ENCODE results near the gene PIP5K1C. TPM values are rescaled to one million over a fixed set of nuclear protein-coding genes. Genes with fewer than 3 reads are reported as not detected.
A peak's percentile ranks its signal among the peaks of the same experiment; 100 is the strongest.

Gene PIP5K1C
- total RNA-seq, 1 donor from 2014 or later, result 42.0 TPM

GRCh38 chr19:3687393-3687773 lies 12.9 kb downstream of the PIP5K1C start:
- H3K27ac Mint-ChIP-seq (ENCODE audit: unreplicated experiment), result no peak overlapping the region
- peaks cover 21% of the 10 kb centered on the region for H3K36me3 Mint-ChIP-seq (ENCODE audit: low read depth, unreplicated experiment)
- H3K4me3 Mint-ChIP-seq (ENCODE audit: unreplicated experiment), result no peak overlapping the region
- no peak overlapping the region for H3K4me3 ChIP-seq (ENCODE audit: insufficient read depth, low read depth, low read length)
- H3K79me2 ChIP-seq (ENCODE audit: insufficient read depth, low read length), result peaks cover 83% of the 10 kb centered on the region
- H3K9me3 ChIP-seq (ENCODE audit: insufficient read depth, low read depth, low read length), result peaks cover 6% of the 10 kb centered on the region
- no peak for FAIRE-seq
- no peak overlapping the region for H2AFZ ChIP-seq (ENCODE audit: low read depth, low read length)
- H3K27ac ChIP-seq (ENCODE audit: low read depth, low read length), result no peak overlapping the region
- TF ChIP-seq EZH2 (IDR thresholded peaks at IDR 0.05; ENCODE audit: insufficient read depth, low read length) (no peak), CTCF (IDR thresholded peaks at IDR 0.05; ENCODE audit: insufficient read depth, low read depth, low read length) (no peak)
- peaks cover 23% of the 10 kb centered on the region for H3K4me1 ChIP-seq (ENCODE audit: insufficient read depth, low read length)
- no peak overlapping the region for H3K4me2 ChIP-seq (ENCODE audit: low read length)
- no peaks in the 10 kb centered on the region for H3K36me3 ChIP-seq (ENCODE audit: insufficient read depth, low read length)
- H3K4me1 Mint-ChIP-seq (ENCODE audit: low read depth, unreplicated experiment), result peaks cover 9% of the 10 kb centered on the region
- H4K20me1 ChIP-seq (ENCODE audit: insufficient read depth, low read length), result peaks cover 69% of the 10 kb centered on the region
- H3K27me3 Mint-ChIP-seq (ENCODE audit: low read depth, unreplicated experiment), result no peaks in the 10 kb centered on the region
- H3K27me3 ChIP-seq (ENCODE audit: insufficient read depth, low read length), result no peaks in the 10 kb centered on the region
- no peak overlapping the region for H3K9ac ChIP-seq (ENCODE audit: low read length)
- no peaks in the 10 kb centered on the region for H3K9me3 Mint-ChIP-seq (ENCODE audit: unreplicated experiment)
- no peak for DNase-seq (ENCODE audit: low read depth)

GRCh38 chr19:3684817-3685410 lies 15.4 kb downstream of the PIP5K1C start:
- Mint-ChIP-seq H3K27ac (ENCODE audit: unreplicated experiment) (peak overlapping the region; percentile 53), H3K27me3 (ENCODE audit: low read depth, unreplicated experiment) (no peaks in the 10 kb centered on the region), H3K4me1 (ENCODE audit: low read depth, unreplicated experiment) (peaks cover 9% of the 10 kb centered on the region), H3K36me3 (ENCODE audit: low read depth, unreplicated experiment) (peaks cover 13% of the 10 kb centered on the region), H3K9me3 (ENCODE audit: unreplicated experiment) (no peaks in the 10 kb centered on the region), H3K4me3 (ENCODE audit: unreplicated experiment) (no peak overlapping the region)
- H3K4me2 ChIP-seq (ENCODE audit: low read length), result peak overlapping the region; percentile 59
- H3K9me3 ChIP-seq (ENCODE audit: insufficient read depth, low read depth, low read length), result peaks cover 6% of the 10 kb centered on the region
- peak overlapping the region; percentile 59 for H3K9ac ChIP-seq (ENCODE audit: low read length)
- H3K79me2 ChIP-seq (ENCODE audit: insufficient read depth, low read length), result peaks cover 79% of the 10 kb centered on the region
- H4K20me1 ChIP-seq (ENCODE audit: insufficient read depth, low read length), result peaks cover 59% of the 10 kb centered on the region
- DNase-seq (ENCODE audit: low read depth) (no peak), FAIRE-seq (no peak)
- peak overlapping the region; percentile 88 for H3K27ac ChIP-seq (ENCODE audit: low read depth, low read length)
- no peak overlapping the region for H2AFZ ChIP-seq (ENCODE audit: low read depth, low read length)
- no peak overlapping the region for H3K4me3 ChIP-seq (ENCODE audit: insufficient read depth, low read depth, low read length)
- peaks cover 24% of the 10 kb centered on the region for H3K4me1 ChIP-seq (ENCODE audit: insufficient read depth, low read length)
- no peaks in the 10 kb centered on the region for H3K36me3 ChIP-seq (ENCODE audit: insufficient read depth, low read length)
- H3K27me3 ChIP-seq (ENCODE audit: insufficient read depth, low read length), result no peaks in the 10 kb centered on the region
- TF ChIP-seq CTCF (IDR thresholded peaks at IDR 0.05; ENCODE audit: insufficient read depth, low read depth, low read length) (no peak), EZH2 (IDR thresholded peaks at IDR 0.05; ENCODE audit: insufficient read depth, low read length) (no peak)

GRCh38 chr19:3684054-3684816 lies 16.0 kb downstream of the PIP5K1C start:
- Histone ChIP-seq H3K27ac (ENCODE audit: low read depth, low read length) (peak overlapping the region; percentile 88), H2AFZ (ENCODE audit: low read depth, low read length) (no peak overlapping the region), H3K4me1 (ENCODE audit: insufficient read depth, low read length) (peaks cover 24% of the 10 kb centered on the region), H3K9ac (ENCODE audit: low read length) (peak overlapping the region; percentile 70), H3K4me2 (ENCODE audit: low read length) (peak overlapping the region; percentile 59), H3K36me3 (ENCODE audit: insufficient read depth, low read length) (no peaks in the 10 kb centered on the region), H3K27me3 (ENCODE audit: insufficient read depth, low read length) (no peaks in the 10 kb centered on the region), H3K9me3 (ENCODE audit: insufficient read depth, low read depth, low read length) (peaks cover 6% of the 10 kb centered on the region), H3K79me2 (ENCODE audit: insufficient read depth, low read length) (peaks cover 79% of the 10 kb centered on the region), H4K20me1 (ENCODE audit: insufficient read depth, low read length) (peaks cover 61% of the 10 kb centered on the region), H3K4me3 (ENCODE audit: insufficient read depth, low read depth, low read length) (no peak overlapping the region)
- peak; percentile 91 for DNase-seq (ENCODE audit: low read depth)
- Mint-ChIP-seq H3K9me3 (ENCODE audit: unreplicated experiment) (no peaks in the 10 kb centered on the region), H3K27ac (ENCODE audit: unreplicated experiment) (peak overlapping the region; percentile 85), H3K36me3 (ENCODE audit: low read depth, unreplicated experiment) (peaks cover 17% of the 10 kb centered on the region), H3K27me3 (ENCODE audit: low read depth, unreplicated experiment) (no peaks in the 10 kb centered on the region), H3K4me3 (ENCODE audit: unreplicated experiment) (no peak overlapping the region), H3K4me1 (ENCODE audit: low read depth, unreplicated experiment) (peaks cover 9% of the 10 kb centered on the region)
- FAIRE-seq, result peak; percentile 43
- TF ChIP-seq CTCF (IDR thresholded peaks at IDR 0.05; ENCODE audit: insufficient read depth, low read depth, low read length) (no peak), EZH2 (IDR thresholded peaks at IDR 0.05; ENCODE audit: insufficient read depth, low read length) (no peak)

Measured in astrocyte (in vitro differentiated cells and primary cell).